ENCODE results near the gene ELOB.
A peak's percentile ranks its signal among the peaks of the same experiment; 100 is the strongest.

ELOB gene

GRCh38 chr16:2779978-2780898 lies 3.2 kb upstream of the ELOB start:
- peaks cover 9% of the 10 kb centered on the region; the same call in 1 of the 2 replicates for H3K36me3 ChIP-seq
- no peak overlapping the region for H3K4me3 ChIP-seq (ENCODE audit: low read depth, low read length)
- peaks cover 7% of the 10 kb centered on the region for H3K27me3 ChIP-seq
- H3K9me3 ChIP-seq: no peaks in the 10 kb centered on the region
- no peaks in the 10 kb centered on the region for H3K4me1 ChIP-seq
- TF ChIP-seq CTCF (IDR thresholded peaks at IDR 0.05; ENCODE audit: low read depth, low read length): no peak
- DNase-seq: no peak

- no peak for DNase-seq
- no peaks in the 10 kb centered on the region for H3K4me1 ChIP-seq
- peaks cover 14% of the 10 kb centered on the region for H3K36me3 ChIP-seq
- H3K9me3 ChIP-seq: no peaks in the 10 kb centered on the region
- no peak overlapping the region for H3K4me3 ChIP-seq (ENCODE audit: low read depth, low read length)
- H3K27me3 ChIP-seq: no peaks in the 10 kb centered on the region
- no peak for TF ChIP-seq CTCF (IDR thresholded peaks at IDR 0.05; ENCODE audit: low read depth, low read length)
Observed at GRCh38 chr16:2779151-2779920, 2.3 kb upstream of the ELOB start.

- H3K4me3 ChIP-seq (ENCODE audit: low read depth, low read length): no peak overlapping the region; the same call in 1 of the 2 replicates
- no peak for TF ChIP-seq CTCF (IDR thresholded peaks at IDR 0.05; ENCODE audit: low read depth, low read length)
- no peaks in the 10 kb centered on the region for H3K27me3 ChIP-seq
- DNase-seq: no peak
- no peaks in the 10 kb centered on the region for H3K4me1 ChIP-seq
- H3K9me3 ChIP-seq: no peaks in the 10 kb centered on the region
- peaks cover 21% of the 10 kb centered on the region for H3K36me3 ChIP-seq
Observed at GRCh38 chr16:2778630-2778958, 1.5 kb upstream of the ELOB start.

- TF ChIP-seq CTCF (IDR thresholded peaks at IDR 0.05; ENCODE audit: low read depth, low read length): no peak
- no peaks in the 10 kb centered on the region for H3K4me1 ChIP-seq
- peak overlapping the region; percentile 94 for H3K4me3 ChIP-seq (ENCODE audit: low read depth, low read length)
- no peaks in the 10 kb centered on the region for H3K9me3 ChIP-seq
- peaks cover 27% of the 10 kb centered on the region for H3K36me3 ChIP-seq
- DNase-seq: no peak
- no peaks in the 10 kb centered on the region for H3K27me3 ChIP-seq
Observed at GRCh38 chr16:2777903-2778629, 986 bp upstream of the ELOB start.

GRCh38 chr16:2776500-2777139 lies 460 bp downstream of the ELOB start:
- Histone ChIP-seq H3K9me3 (no peaks in the 10 kb centered on the region), H3K4me1 (no peaks in the 10 kb centered on the region), H3K27me3 (no peaks in the 10 kb centered on the region), H3K4me3 (ENCODE audit: low read depth, low read length) (peak overlapping the region; percentile 90), H3K36me3 (peaks cover 37% of the 10 kb centered on the region)
- no peak for DNase-seq
- no peak for TF ChIP-seq CTCF (IDR thresholded peaks at IDR 0.05; ENCODE audit: low read depth, low read length)

All from BE2C (cell line).